H1 (cell line): ENCODE data around the gene CELA1. TPM values are rescaled to one million over a fixed set of nuclear protein-coding genes. Genes with fewer than 3 reads are reported as not detected.

Source experiments
- CTCF ChIA-PET: fragments of 300-600 bp; sonication (Branson Sonifier 250); formaldehyde crosslinking; loops from one replicate; lab custom pipeline; 2021; ENCODE audit not compliant: partially characterized antibody; lab: Charles Lee
- POLR2A ChIA-PET: fragments of 300-600 bp; sonication (Branson Sonifier 250); formaldehyde crosslinking; loops from one replicate; lab custom pipeline; 2021; ENCODE audit warnings: inconsistent platforms; ENCODE audit not compliant: partially characterized antibody; lab: Charles Lee
- DNase-seq, 2 experiments: peaks; one replicate each; pipeline versions ENCODE4 v3.0.0 to v3.0.0-alpha.2; 2010 to 2022; ENCODE audit warnings: low spot score in 2 of 2, low read depth in 1 of 2, mixed read lengths in 1 of 2
- FAIRE-seq: peaks from 2 replicates; lab custom pipeline; 2011; peaks lifted over from hg19 to GRCh38; lab: Jason Lieb, UNC
- H2AFZ ChIP-seq: 2 replicates; pipeline ENCODE4 v1.8.1; 2012; ENCODE audit warnings: low read length, inconsistent platforms
- H2AK5ac ChIP-seq: 2 replicates; pipeline ENCODE4 v1.6.1; 2013; ENCODE audit warnings: low read depth, low read length
- H2BK120ac ChIP-seq: replicated peaks from 2 replicates; pipeline ENCODE3; 2013; ENCODE audit warnings: low read depth, low read length, inconsistent platforms
- H2BK12ac ChIP-seq: 2 replicates; pipeline ENCODE4 v1.6.1; 2013; ENCODE audit warnings: low read depth, low read length
- H2BK15ac ChIP-seq: 2 replicates; pipeline ENCODE4 v1.6.1; 2013; ENCODE audit warnings: low read length
- H2BK20ac ChIP-seq: 2 replicates; pipeline ENCODE4 v1.6.1; 2013; ENCODE audit warnings: low read length
- H2BK5ac ChIP-seq: 2 replicates; pipeline ENCODE4 v1.6.1; 2013; ENCODE audit warnings: low read depth, low read length
- H3K14ac ChIP-seq: 2 replicates; pipeline ENCODE4 v1.6.1; 2013; ENCODE audit warnings: inconsistent platforms; ENCODE audit not compliant: insufficient read length
- H3K18ac ChIP-seq: 2 replicates; pipeline ENCODE4 v1.6.1; 2013; ENCODE audit warnings: low read length; ENCODE audit errors: extremely low read depth
- H3K23ac ChIP-seq: 2 replicates; pipeline ENCODE4 v1.6.1; 2013; ENCODE audit warnings: inconsistent platforms; ENCODE audit not compliant: insufficient read length
- H3K23me2 ChIP-seq: 2 replicates; pipeline ENCODE4 v1.6.1; 2013; ENCODE audit warnings: low read depth, low read length
- H3K27ac ChIP-seq: 2 replicates; pipeline ENCODE4 v1.6.1; 2011; ENCODE audit warnings: low read depth, low read length, inconsistent platforms
- H3K27me3 ChIP-seq, 4 experiments: replicated peaks in 1 of 4; 1 replicate in 1 of 4; 2 replicates in 3 of 4; pipeline versions ENCODE4 v1.6.1 to v1.8.1; 2011 to 2013; ENCODE audit warnings: low read length in 3 of 4, mild to moderate bottlenecking in 3 of 4, inconsistent platforms in 2 of 4, mixed read lengths in 2 of 4, moderate library complexity in 1 of 4; ENCODE audit not compliant: control insufficient read depth in 3 of 4, insufficient read depth in 3 of 4; ENCODE audit errors: extremely low read depth in 1 of 4
- H3K36me3 ChIP-seq, 4 experiments: 2 replicates each; pipeline versions ENCODE4 v1.6.1 to v1.8.1; 2011 to 2013; ENCODE audit warnings: mild to moderate bottlenecking in 4 of 4, low read length in 3 of 4, moderate library complexity in 2 of 4, control low read depth in 1 of 4, inconsistent platforms in 1 of 4; ENCODE audit not compliant: insufficient read depth in 4 of 4, control insufficient read depth in 2 of 4
- H3K4ac ChIP-seq: replicated peaks from 2 replicates; pipeline ENCODE3; 2013; ENCODE audit warnings: low read length, low read depth, mixed read lengths, inconsistent platforms; ENCODE audit not compliant: insufficient read length
- H3K4me1 ChIP-seq, 4 experiments: replicated peaks in 1 of 4; 1 replicate in 1 of 4; 2 replicates in 3 of 4; pipeline versions ENCODE4 v1.6.1 to v1.8.1; 2011 to 2013; ENCODE audit warnings: low read length in 3 of 4, inconsistent platforms in 2 of 4, mixed read lengths in 1 of 4; ENCODE audit not compliant: insufficient read depth in 4 of 4, control insufficient read depth in 3 of 4
- H3K4me2 ChIP-seq, 2 experiments: 2 replicates each; pipeline versions ENCODE4 v1.6.1 to v1.8.1; 2011 to 2013; ENCODE audit warnings: low read depth in 2 of 2, low read length in 2 of 2, control low read depth in 1 of 2, inconsistent platforms in 1 of 2, mild to moderate bottlenecking in 1 of 2; ENCODE audit not compliant: insufficient read depth in 1 of 2
- H3K4me3 ChIP-seq, 4 experiments: fragments of 200-600, 300-600 bp in 1 of 4; sonication (generic), shearing (Covaris generic), sonication (Bioruptor Twin) in 1 of 4; 2 replicates each; pipeline versions ENCODE4 v1.5.1 to v1.8.1; 2011 to 2016; ENCODE audit warnings: low read length in 4 of 4, low read depth in 3 of 4, control low read depth in 2 of 4, inconsistent platforms in 2 of 4, mild to moderate bottlenecking in 2 of 4, mixed read lengths in 1 of 4, moderate library complexity in 1 of 4; ENCODE audit not compliant: insufficient read depth in 2 of 4; ENCODE audit errors: extremely low read depth in 1 of 4
- H3K56ac ChIP-seq: replicated peaks from 2 replicates; pipeline ENCODE3; 2013; ENCODE audit warnings: low read depth, mild to moderate bottlenecking, mixed read lengths, low read length, inconsistent platforms; ENCODE audit not compliant: insufficient read length
- H3K79me1 ChIP-seq: 2 replicates; pipeline ENCODE4 v1.6.1; 2013; ENCODE audit warnings: low read depth, low read length, control low read depth
- H3K79me2 ChIP-seq, 2 experiments: 2 replicates each; pipeline versions ENCODE4 v1.6.1 to v1.8.1; 2012 to 2013; ENCODE audit warnings: low read length in 2 of 2, mild to moderate bottlenecking in 2 of 2, inconsistent platforms in 1 of 2; ENCODE audit not compliant: insufficient read depth in 2 of 2, control insufficient read depth in 1 of 2
- H3K9ac ChIP-seq, 4 experiments: replicated peaks in 1 of 4; 1 replicate in 1 of 4; 2 replicates in 3 of 4; pipeline versions ENCODE4 v1.6.1 to v1.8.1; 2011 to 2013; ENCODE audit warnings: low read depth in 3 of 4, low read length in 3 of 4, control low read depth in 2 of 4, mild to moderate bottlenecking in 2 of 4, moderate library complexity in 2 of 4, inconsistent platforms in 1 of 4; ENCODE audit errors: extremely low read depth in 1 of 4
- H3K9me3 ChIP-seq, 2 experiments: 2 replicates each; pipeline versions ENCODE4 v1.6.1 to v1.8.1; 2012 to 2013; ENCODE audit warnings: mild to moderate bottlenecking in 2 of 2, moderate library complexity in 2 of 2, control low read depth in 1 of 2, inconsistent platforms in 1 of 2, low read depth in 1 of 2, low read length in 1 of 2, mixed read lengths in 1 of 2; ENCODE audit not compliant: insufficient read depth in 2 of 2
- H4K20me1 ChIP-seq, 2 experiments: replicated peaks in 1 of 2; 2 replicates each; pipeline versions ENCODE3 to v1.8.1; 2011 to 2013; ENCODE audit warnings: inconsistent platforms in 2 of 2, low read length in 2 of 2, mild to moderate bottlenecking in 1 of 2; ENCODE audit not compliant: insufficient read depth in 2 of 2, control insufficient read depth in 1 of 2
- H4K5ac ChIP-seq: 2 replicates; pipeline ENCODE4 v1.6.1; 2013; ENCODE audit warnings: low read length, low read depth, mixed read lengths, inconsistent platforms; ENCODE audit not compliant: insufficient read length
- H4K8ac ChIP-seq: 2 replicates; pipeline ENCODE4 v1.8.0; 2013; ENCODE audit warnings: mild to moderate bottlenecking, moderate library complexity, low read length, inconsistent platforms; ENCODE audit not compliant: insufficient read depth; ENCODE audit errors: extremely low read depth
- H4K91ac ChIP-seq: replicated peaks from 2 replicates; pipeline ENCODE3; 2013; ENCODE audit warnings: low read length, mixed read lengths, inconsistent platforms; ENCODE audit not compliant: insufficient read length
- ASH2L ChIP-seq: fragments of 200-600, 300-600 bp; sonication (generic); IDR thresholded peaks from one replicate; pipeline ENCODE4 v1.7.1; 2017; ENCODE audit warnings: low read length
- CBX5 ChIP-seq: fragments of 300-800, 300-1000 bp; sonication (generic); IDR thresholded peaks from 2 replicates; pipeline ENCODE4 v1.7.1; 2016; ENCODE audit warnings: antibody characterized with exemption, low read length, low read depth
- EGR1 ChIP-seq: IDR thresholded peaks from 2 replicates; pipeline ENCODE4 v1.6.1; 2011; ENCODE audit warnings: low read depth, low read length, borderline replicate concordance
- FOSL1 ChIP-seq: IDR thresholded peaks from 2 replicates; pipeline ENCODE4 v1.6.1; 2011; ENCODE audit warnings: mild to moderate bottlenecking, low read depth, low read length, moderate library complexity; ENCODE audit not compliant: insufficient read depth
- GABPA ChIP-seq: IDR thresholded peaks from 2 replicates; pipeline ENCODE4 v1.6.1; 2011; ENCODE audit warnings: mild to moderate bottlenecking, low read length, moderate library complexity, borderline replicate concordance; ENCODE audit not compliant: insufficient read depth
- GTF2F1 ChIP-seq: IDR thresholded peaks from 2 replicates; pipeline ENCODE4 v1.6.1; 2012; ENCODE audit warnings: low read depth, low read length, improper control_type of control experiment, borderline replicate concordance
- JUND ChIP-seq: IDR thresholded peaks from 2 replicates; pipeline ENCODE4 v1.6.1; 2011; ENCODE audit warnings: mild to moderate bottlenecking, improper control_type of control experiment, low read length
- KDM1A ChIP-seq: fragments of 200-600, 300-600 bp; sonication (generic); IDR thresholded peaks from 2 replicates; pipeline ENCODE4 v1.7.1; 2016; ENCODE audit warnings: mild to moderate bottlenecking, low read length, borderline replicate concordance
- KDM4A ChIP-seq: IDR thresholded peaks from one replicate; pipeline ENCODE4 v1.7.1; 2012; ENCODE audit warnings: low read depth, mild to moderate bottlenecking, moderate library complexity, low read length, inconsistent platforms; ENCODE audit not compliant: severe bottlenecking
- RXRA ChIP-seq: IDR thresholded peaks from 2 replicates; pipeline ENCODE4 v1.6.1; 2011; ENCODE audit warnings: low read depth, mild to moderate bottlenecking, low read length, moderate library complexity; ENCODE audit not compliant: insufficient read depth
- SIRT6 ChIP-seq: IDR thresholded peaks from one replicate; pipeline ENCODE4 v1.7.1; 2012; ENCODE audit warnings: low read length, inconsistent platforms
- SP2 ChIP-seq: IDR thresholded peaks from 2 replicates; pipeline ENCODE4 v1.6.1; 2012; ENCODE audit warnings: mild to moderate bottlenecking, low read length, inconsistent platforms
- TAF1 ChIP-seq: IDR thresholded peaks from 2 replicates; pipeline ENCODE4 v1.6.1; 2011; ENCODE audit warnings: mild to moderate bottlenecking, low read depth, low read length
- TCF12 ChIP-seq: IDR thresholded peaks from 2 replicates; pipeline ENCODE4 v1.6.1; 2011; ENCODE audit warnings: low read depth, mild to moderate bottlenecking, low read length
- polyA plus RNA-seq, 7 experiments: library from polyadenylated mRNA; depleted of rRNA in 3 of 7; stranded (reverse) in 5 of 7; unstranded in 2 of 7; fragments of >200 nt in 5 of 7; fragments of 200-250 nt in 2 of 7; gene quantifications; 1 replicate in 5 of 7; 2 replicates in 1 of 7; 4 replicates in 1 of 7; pipeline versions ENCODE4 v1.2.1 to v1.2.3, GENCODE V29; 2011 to 2013; ENCODE audit warnings: missing spikeins in 2 of 7, mixed read lengths in 2 of 7
- total RNA-seq: library from RNA; stranded (reverse); fragmentation: NEBNext Ultra II Directional; extraction: Animal tissue kit (Norgen Biotek cat#: 25700); gene quantifications from 2 replicates; pipeline ENCODE4 v1.2.1, GENCODE V29; 2021

Gene CELA1
- total and polyA plus RNA-seq, 2 of the 8 experiments (the other 6 are each of a cell fraction or from before 2014, with no cell fraction given), result 0.09 TPM; not detected in 1

GRCh38 chr12:51330186-51330585, 16.3 kb downstream of the CELA1 start:
- H3K36me3 ChIP-seq, result no peaks in the 10 kb centered on the region
- no peak overlapping the region for H3K4me3 ChIP-seq
- H3K9ac ChIP-seq, result no peak overlapping the region
- H4K91ac ChIP-seq, result no peak overlapping the region
- CTCF ChIA-PET, result interaction anchor here (1.0 kb wide), 1 partner anchor 11 kb away, joined by 6 read pairs; no protein-coding TSS in a partner anchor
- H3K4me1 ChIP-seq, result no peaks in the 10 kb centered on the region
- H3K56ac ChIP-seq, result no peak overlapping the region
- no peak overlapping the region for H3K14ac ChIP-seq
- no peaks in the 10 kb centered on the region for H4K20me1 ChIP-seq
- H4K8ac ChIP-seq, result no peak overlapping the region
- H2BK120ac ChIP-seq, result no peak overlapping the region
- no peak overlapping the region for H2AFZ ChIP-seq
- no peak for DNase-seq
- no peak overlapping the region for H3K23ac ChIP-seq
- H2BK12ac ChIP-seq, result no peak overlapping the region
- no peaks in the 10 kb centered on the region for H3K79me1 ChIP-seq
- H3K9me3 ChIP-seq, result no peaks in the 10 kb centered on the region
- H3K23me2 ChIP-seq, result no peaks in the 10 kb centered on the region
- H3K27me3 ChIP-seq, result no peaks in the 10 kb centered on the region
- POLR2A ChIA-PET, result no interaction called here
- no peak overlapping the region for H2AK5ac ChIP-seq
- no peak overlapping the region for H2BK5ac ChIP-seq
- no peak overlapping the region for H2BK15ac ChIP-seq
- H4K5ac ChIP-seq, result no peak overlapping the region
- H2BK20ac ChIP-seq, result no peak overlapping the region
- H3K27ac ChIP-seq, result no peak overlapping the region
- no peak overlapping the region for H3K4me2 ChIP-seq
- TF ChIP-seq KDM4A, result no peak
- TF ChIP-seq TCF12, result no peak
- no peak for TF ChIP-seq KDM1A
- no peak for TF ChIP-seq RXRA
- no peak for TF ChIP-seq ASH2L
- TF ChIP-seq TAF1, result no peak
- no peak for TF ChIP-seq CBX5
- TF ChIP-seq SP2, result no peak
- no peak for TF ChIP-seq GTF2F1
- no peak for TF ChIP-seq SIRT6
- TF ChIP-seq GABPA, result no peak
- TF ChIP-seq JUND, result no peak
- no peak for TF ChIP-seq EGR1
- TF ChIP-seq FOSL1, result no peak
- no peak overlapping the region for H3K4ac ChIP-seq
- no peak for FAIRE-seq
- H3K79me2 ChIP-seq, result no peaks in the 10 kb centered on the region
- no peak overlapping the region for H3K18ac ChIP-seq
